CD14-positive monocyte (primary cell): ENCODE measurements around the gene AIG1. TPM values are rescaled to one million over a fixed set of nuclear protein-coding genes. Genes with fewer than 3 reads are reported as not detected.

Experiments
- DNase-seq, 3 donors: peaks; one replicate each; pipeline ENCODE4 v3.0.0-alpha.2; 2011 to 2022
- H2AFZ ChIP-seq: 2 replicates; pipeline ENCODE4 v1.6.0; 2012; ENCODE audit warnings: mild to moderate bottlenecking, low read depth, low read length, inconsistent platforms; ENCODE audit not compliant: insufficient read depth, poor library complexity, severe bottlenecking
- H3K27ac ChIP-seq, 2 donors: 1 replicate in 1 of 2; 2 replicates in 1 of 2; pipeline ENCODE4 v1.5.1; 2012 to 2013; ENCODE audit warnings: low read length in 2 of 2, control low read depth in 1 of 2, inconsistent platforms in 1 of 2, low read depth in 1 of 2, mild to moderate bottlenecking in 1 of 2
- H3K27me3 ChIP-seq, 2 donors: one replicate each; pipeline versions ENCODE4 v1.6.0 to v1.6.1; 2011 to 2013; ENCODE audit warnings: low read length in 2 of 2; ENCODE audit not compliant: control insufficient read depth in 2 of 2, insufficient read depth in 2 of 2
- H3K36me3 ChIP-seq, 2 donors: replicated peaks in 1 of 2; 1 replicate in 1 of 2; 2 replicates in 1 of 2; pipeline versions ENCODE4 v1.5.1 to v1.6.1; 2012 to 2013; ENCODE audit warnings: low read length in 2 of 2, control low read depth in 1 of 2, inconsistent platforms in 1 of 2, mild to moderate bottlenecking in 1 of 2; ENCODE audit not compliant: insufficient read depth in 2 of 2, control insufficient read depth in 1 of 2
- H3K4me1 ChIP-seq, 2 donors: 1 replicate in 1 of 2; 2 replicates in 1 of 2; pipeline versions ENCODE4 v1.5.1 to v1.6.1; 2012 to 2013; ENCODE audit warnings: low read length in 2 of 2, control low read depth in 1 of 2, inconsistent platforms in 1 of 2, mild to moderate bottlenecking in 1 of 2, moderate library complexity in 1 of 2; ENCODE audit not compliant: insufficient read depth in 2 of 2, control insufficient read depth in 1 of 2
- H3K4me2 ChIP-seq: replicated peaks from 2 replicates; pipeline ENCODE3; 2012; ENCODE audit warnings: low read length, moderate library complexity, mild to moderate bottlenecking; ENCODE audit not compliant: poor library complexity, severe bottlenecking; ENCODE audit errors: extremely low read depth
- H3K4me3 ChIP-seq, 3 experiments: fragments of 200-600 bp in 1 of 3; sonication (generic) in 1 of 3; replicated peaks in 1 of 3; 1 replicate in 2 of 3; 2 replicates in 1 of 3; pipeline ENCODE4 v1.5.1; 2011 to 2013; ENCODE audit warnings: low read length in 3 of 3, mild to moderate bottlenecking in 3 of 3, control low read depth in 2 of 3, low read depth in 2 of 3, inconsistent platforms in 1 of 3, moderate library complexity in 1 of 3
- H3K79me2 ChIP-seq: 2 replicates; pipeline ENCODE4 v1.6.0; 2012; ENCODE audit warnings: mild to moderate bottlenecking, control low read depth, inconsistent platforms, low read length, moderate library complexity; ENCODE audit not compliant: insufficient read depth
- H3K9ac ChIP-seq: 2 replicates; pipeline ENCODE4 v1.6.0; 2017; ENCODE audit warnings: low read length, mild to moderate bottlenecking; ENCODE audit not compliant: insufficient read depth, poor library complexity, severe bottlenecking
- H3K9me3 ChIP-seq, 2 donors: replicated peaks in 1 of 2; 1 replicate in 1 of 2; 2 replicates in 1 of 2; pipeline versions ENCODE4 v1.5.1 to v1.6.1; 2012 to 2013; ENCODE audit warnings: low read length in 2 of 2, control low read depth in 1 of 2; ENCODE audit not compliant: control insufficient read depth in 1 of 2, insufficient read depth in 1 of 2
- H4K20me1 ChIP-seq: 2 replicates; pipeline ENCODE4 v1.6.0; 2012; ENCODE audit warnings: mild to moderate bottlenecking, low read length, control low read depth, moderate library complexity; ENCODE audit not compliant: insufficient read depth
- H3K27ac Mint-ChIP-seq, 7 donors: one replicate each; pipeline ENCODE4 v1.8.0; 2020; ENCODE audit warnings: mild to moderate bottlenecking in 7 of 7, mixed read lengths in 7 of 7, moderate library complexity in 6 of 7, inconsistent platforms in 2 of 7
- H3K27me3 Mint-ChIP-seq, 3 donors: one replicate each; pipeline ENCODE4 v1.8.0; 2021 to 2022; ENCODE audit warnings: low read depth in 3 of 3, mild to moderate bottlenecking in 3 of 3, mixed read lengths in 3 of 3, moderate library complexity in 3 of 3, inconsistent platforms in 1 of 3
- H3K36me3 Mint-ChIP-seq, 2 donors: one replicate each; pipeline ENCODE4 v1.8.0; 2020; ENCODE audit warnings: mixed read lengths in 2 of 2, inconsistent platforms in 1 of 2, mild to moderate bottlenecking in 1 of 2
- H3K4me1 Mint-ChIP-seq: one replicate; pipeline ENCODE4 v1.8.0; 2020; ENCODE audit warnings: mild to moderate bottlenecking, mixed read lengths
- H3K4me3 Mint-ChIP-seq, 2 donors: one replicate each; pipeline ENCODE4 v1.8.0; 2020; ENCODE audit warnings: mild to moderate bottlenecking in 2 of 2, mixed read lengths in 2 of 2, moderate library complexity in 1 of 2
- H3K9me3 Mint-ChIP-seq, 7 donors: one replicate each; pipeline ENCODE4 v1.8.0; 2020 to 2022; ENCODE audit warnings: mixed read lengths in 7 of 7, mild to moderate bottlenecking in 6 of 7, moderate library complexity in 6 of 7, inconsistent platforms in 2 of 7
- WGBS: methylation state at CpG from one replicate; pipeline ENCODE4 v1.1.5; 2013; ENCODE audit warnings: missing lambda C conversion rate; ENCODE audit not compliant: insufficient coverage; 5-methylcytosine and 5-hydroxymethylcytosine counted together
- intact Hi-C, 2 donors: fragments of 100-400 bp; cut with micrococcal nuclease; formaldehyde crosslinking; loops; one replicate each; pipeline versions ENCODE4 v1.15.0 to v1.15.1; 2023
- polyA plus RNA-seq, 3 donors: library from polyadenylated mRNA; depleted of rRNA in 1 of 3; unstranded in 2 of 3; stranded (reverse) in 1 of 3; fragments of 300-500 nt in 2 of 3; fragments of >200 nt in 1 of 3; fragmentation: Illumina TruSeq in 2 of 3; gene quantifications; 1 replicate in 2 of 3; 2 replicates in 1 of 3; pipeline ENCODE4 v1.2.3, GENCODE V29; 2012 to 2021
- TF ChIP-seq, protein P1 (sequence below): fragments of 200-600 bp; IDR thresholded peaks from one replicate; pipeline ENCODE4 v1.8.0; 2022; ENCODE audit warnings: antibody characterized with exemption, mild to moderate bottlenecking

AIG1 gene
- polyA plus RNA-seq, 3 donors: 6.7 to 7.6 (median 6.8) TPM

DNA sequence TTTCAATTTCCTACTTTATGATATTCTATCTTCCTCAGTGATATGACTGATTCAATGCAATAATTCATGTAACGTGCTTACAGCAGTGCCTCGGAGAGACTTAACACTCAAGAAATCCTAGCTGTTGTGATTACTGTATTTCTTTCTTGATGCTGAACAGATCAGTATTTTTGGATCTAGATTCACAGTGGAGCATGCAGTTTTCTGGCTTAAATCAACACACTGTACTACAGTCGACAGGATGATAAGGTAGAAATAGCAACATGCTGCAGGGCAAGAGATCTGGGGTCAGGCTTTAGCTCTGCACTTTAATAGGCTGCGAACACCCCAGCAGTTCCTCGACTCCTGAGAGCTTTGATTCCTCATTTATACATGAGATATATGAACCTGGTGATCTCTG lies 161.0 kb downstream of the AIG1 start:
- WGBS: 100% methylated on average over 1 of the region's 5 CpGs
- Histone ChIP-seq H3K36me3 (no peaks in the 10 kb centered on the region), H4K20me1 (no peaks in the 10 kb centered on the region), H2AFZ (no peak overlapping the region), H3K4me2 (no peak overlapping the region), H3K27me3 (no peaks in the 10 kb centered on the region), H3K4me1 (no peaks in the 10 kb centered on the region), H3K4me3 (no peak overlapping the region), H3K9me3 (no peaks in the 10 kb centered on the region), H3K9ac (no peak overlapping the region), H3K79me2 (no peaks in the 10 kb centered on the region), H3K27ac (no peak overlapping the region)
- intact Hi-C loops: no loop called here
- Mint-ChIP-seq H3K9me3 (peaks cover 0 to 5% (median 0%) of the 10 kb centered on the region in 7 donors), H3K36me3 (no peaks in the 10 kb centered on the region), H3K27me3 (no peaks in the 10 kb centered on the region), H3K4me1 (no peaks in the 10 kb centered on the region), H3K27ac (no peak overlapping the region), H3K4me3 (no peak overlapping the region)
- TF ChIP-seq, protein P1, sequence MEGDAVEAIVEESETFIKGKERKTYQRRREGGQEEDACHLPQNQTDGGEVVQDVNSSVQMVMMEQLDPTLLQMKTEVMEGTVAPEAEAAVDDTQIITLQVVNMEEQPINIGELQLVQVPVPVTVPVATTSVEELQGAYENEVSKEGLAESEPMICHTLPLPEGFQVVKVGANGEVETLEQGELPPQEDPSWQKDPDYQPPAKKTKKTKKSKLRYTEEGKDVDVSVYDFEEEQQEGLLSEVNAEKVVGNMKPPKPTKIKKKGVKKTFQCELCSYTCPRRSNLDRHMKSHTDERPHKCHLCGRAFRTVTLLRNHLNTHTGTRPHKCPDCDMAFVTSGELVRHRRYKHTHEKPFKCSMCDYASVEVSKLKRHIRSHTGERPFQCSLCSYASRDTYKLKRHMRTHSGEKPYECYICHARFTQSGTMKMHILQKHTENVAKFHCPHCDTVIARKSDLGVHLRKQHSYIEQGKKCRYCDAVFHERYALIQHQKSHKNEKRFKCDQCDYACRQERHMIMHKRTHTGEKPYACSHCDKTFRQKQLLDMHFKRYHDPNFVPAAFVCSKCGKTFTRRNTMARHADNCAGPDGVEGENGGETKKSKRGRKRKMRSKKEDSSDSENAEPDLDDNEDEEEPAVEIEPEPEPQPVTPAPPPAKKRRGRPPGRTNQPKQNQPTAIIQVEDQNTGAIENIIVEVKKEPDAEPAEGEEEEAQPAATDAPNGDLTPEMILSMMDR: no peak
- no peak for DNase-seq

DNA sequence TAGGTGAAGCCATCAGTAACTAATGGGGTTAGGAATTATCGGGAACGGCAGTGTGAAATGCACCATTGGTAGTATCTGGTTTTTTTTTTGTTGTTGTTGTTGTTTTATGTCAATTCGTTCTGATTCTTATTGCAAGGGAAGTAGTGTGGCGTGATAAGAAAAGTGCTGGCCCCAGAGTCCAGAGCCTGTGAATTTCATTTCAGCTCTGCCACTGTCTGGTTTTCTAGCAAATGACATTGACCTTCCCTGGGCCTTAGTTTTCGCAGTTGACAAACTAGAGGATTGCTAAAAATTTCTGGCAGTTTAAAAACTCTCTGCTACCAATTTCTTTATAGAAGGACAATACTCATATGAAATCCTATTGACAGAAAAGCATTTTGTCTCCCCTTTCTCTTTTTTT lies 161.6 kb downstream of the AIG1 start:
- Mint-ChIP-seq H3K36me3 (no peaks in the 10 kb centered on the region), H3K4me1 (no peaks in the 10 kb centered on the region), H3K9me3 (peaks cover 0 to 5% (median 0%) of the 10 kb centered on the region in 7 donors), H3K4me3 (no peak overlapping the region), H3K27me3 (no peaks in the 10 kb centered on the region), H3K27ac (no peak overlapping the region)
- no peak overlapping the region for H3K27ac ChIP-seq
- H3K27me3 ChIP-seq: no peaks in the 10 kb centered on the region
- intact Hi-C loops: no loop called here
- 92% methylated on average over 4 of the region's 5 CpGs for WGBS
- no peaks in the 10 kb centered on the region for H4K20me1 ChIP-seq
- H3K9ac ChIP-seq: no peak overlapping the region
- TF ChIP-seq, protein P1: no peak
- no peaks in the 10 kb centered on the region for H3K79me2 ChIP-seq
- no peak overlapping the region for H2AFZ ChIP-seq
- no peaks in the 10 kb centered on the region for H3K9me3 ChIP-seq
- no peak overlapping the region for H3K4me2 ChIP-seq
- no peak for DNase-seq
- H3K36me3 ChIP-seq: no peaks in the 10 kb centered on the region
- H3K4me3 ChIP-seq: no peak overlapping the region
- no peaks in the 10 kb centered on the region for H3K4me1 ChIP-seq
